ENCODE measurements around the gene ADAMTS14.

The ADAMTS14 gene

DNA sequence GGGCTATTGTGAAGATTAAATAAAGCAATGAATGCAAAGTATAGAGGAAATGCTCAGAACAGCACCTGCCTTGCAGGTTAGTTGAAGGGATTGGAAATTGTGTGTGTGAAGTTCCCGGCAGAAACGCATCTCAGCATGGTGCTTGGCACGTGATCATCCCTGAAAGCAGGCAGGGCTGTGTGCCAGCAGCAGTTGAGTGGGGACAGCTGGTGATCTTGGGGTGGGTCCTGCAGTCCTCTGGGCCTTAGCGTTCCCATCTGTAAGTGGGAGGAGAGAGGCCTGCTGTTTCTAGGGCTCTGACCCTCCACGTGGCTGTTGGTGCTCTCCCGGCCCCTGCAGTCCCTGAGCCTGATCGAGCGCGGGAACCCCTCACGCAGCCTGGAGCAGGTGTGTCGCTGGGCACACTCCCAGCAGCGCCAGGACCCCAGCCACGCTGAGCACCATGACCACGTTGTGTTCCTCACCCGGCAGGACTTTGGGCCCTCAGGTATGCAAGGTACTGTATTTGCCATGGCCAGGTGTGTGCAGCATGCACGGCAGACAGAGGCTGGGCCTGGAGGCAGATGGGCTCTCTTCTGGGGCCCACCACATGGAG, 57.6 kb downstream of the ADAMTS14 start:
- no peak for DNase-seq (ENCODE audit: low read depth)

DNA sequence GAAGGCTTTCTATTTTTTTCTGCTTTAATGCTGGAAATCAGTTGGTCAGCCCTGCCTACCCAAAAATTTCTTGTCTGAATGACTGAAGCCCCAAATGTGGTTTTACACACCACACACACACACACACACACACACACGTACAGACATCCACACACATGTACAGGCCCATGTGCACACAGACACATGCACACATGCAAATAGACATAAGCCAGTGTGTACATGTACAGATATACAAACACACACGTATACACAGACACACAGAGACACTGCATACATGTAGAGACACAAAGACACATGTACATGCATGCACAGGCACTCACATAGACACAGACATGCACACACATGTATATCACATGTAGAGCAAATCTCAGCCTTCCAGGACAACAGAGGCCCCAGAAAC, 58.6 kb downstream of the ADAMTS14 start:
- no peak for DNase-seq (ENCODE audit: low read depth)

GRCh38 chr10:70732569-70732968, 60.3 kb downstream of the ADAMTS14 start:
- DNase-seq (ENCODE audit: low read depth) = no peak

- DNase-seq (ENCODE audit: low read depth) = no peak
Observed at GRCh38 chr10:70733051-70733450, 60.7 kb downstream of the ADAMTS14 start.

GRCh38 chr10:70735161-70735560, 62.9 kb downstream of the ADAMTS14 start:
- no peak for DNase-seq (ENCODE audit: low read depth)

DNA sequence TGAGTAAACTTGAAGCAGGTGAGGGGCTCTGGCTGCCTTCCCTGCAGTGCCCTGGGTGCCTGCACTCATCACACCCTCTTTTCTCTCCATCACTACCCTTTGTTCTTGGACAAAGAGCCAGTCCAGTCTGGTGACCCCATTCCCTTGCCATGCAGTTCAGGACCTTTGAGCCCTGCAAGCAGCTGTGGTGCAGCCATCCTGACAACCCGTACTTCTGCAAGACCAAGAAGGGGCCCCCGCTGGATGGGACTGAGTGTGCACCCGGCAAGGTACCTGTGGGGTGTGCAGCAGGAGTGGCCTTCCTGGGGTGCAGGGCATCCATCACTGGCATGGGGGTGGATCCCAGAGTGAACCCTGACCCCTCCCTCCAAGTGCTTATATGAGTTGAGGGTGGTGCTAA, 64.2 kb downstream of the ADAMTS14 start:
- no peak for DNase-seq (ENCODE audit: low read depth)

- no peak for DNase-seq (ENCODE audit: low read depth)
Observed at GRCh38 chr10:70737250-70737649, 64.9 kb downstream of the ADAMTS14 start.

- no peak for DNase-seq (ENCODE audit: low read depth)
Observed at GRCh38 chr10:70738006-70738760, 65.9 kb downstream of the ADAMTS14 start.

GRCh38 chr10:70738761-70739121, 66.4 kb downstream of the ADAMTS14 start:
- DNase-seq (ENCODE audit: low read depth) = no peak

DNA sequence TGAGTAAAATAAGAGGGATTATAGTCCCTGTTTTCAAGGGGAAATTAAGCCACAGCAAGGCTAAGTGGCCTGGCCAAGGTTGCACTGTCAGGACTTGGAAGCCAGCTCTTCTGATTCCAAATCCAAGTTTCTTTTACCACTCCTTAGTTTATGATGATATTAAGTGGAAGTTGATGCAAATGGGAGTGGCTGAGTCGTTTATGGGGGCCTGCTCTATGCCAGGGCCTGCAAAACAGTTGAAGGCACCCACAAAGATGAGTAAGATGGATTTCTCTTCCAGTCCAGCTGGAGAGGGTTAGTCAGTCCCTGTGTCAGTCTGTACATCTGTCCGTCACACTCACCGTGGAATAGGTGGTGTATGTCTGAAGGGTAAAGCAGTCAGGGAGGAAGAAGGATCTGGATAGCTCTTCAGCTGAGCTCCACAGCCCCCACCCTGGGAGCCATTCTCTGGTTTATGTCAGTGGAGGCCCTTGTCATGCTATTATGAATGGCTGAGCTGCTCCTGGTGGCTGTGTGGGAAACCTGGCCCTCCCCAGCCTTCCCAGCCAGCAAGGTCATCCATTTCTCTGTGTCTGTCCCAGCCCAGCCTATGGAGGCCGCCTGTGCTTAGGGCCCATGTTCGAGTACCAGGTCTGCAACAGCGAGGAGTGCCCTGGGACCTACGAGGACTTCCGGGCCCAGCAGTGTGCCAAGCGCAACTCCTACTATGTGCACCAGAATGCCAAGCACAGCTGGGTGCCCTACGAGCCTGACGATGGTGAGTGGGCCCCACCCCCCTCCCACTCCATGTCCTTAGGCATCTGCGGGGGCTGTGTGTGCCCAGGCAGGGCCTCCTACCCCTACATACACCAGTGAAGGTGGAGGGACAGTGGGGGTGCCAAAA, 68.3 kb downstream of the ADAMTS14 start:
- no peak for DNase-seq (ENCODE audit: low read depth)

DNA sequence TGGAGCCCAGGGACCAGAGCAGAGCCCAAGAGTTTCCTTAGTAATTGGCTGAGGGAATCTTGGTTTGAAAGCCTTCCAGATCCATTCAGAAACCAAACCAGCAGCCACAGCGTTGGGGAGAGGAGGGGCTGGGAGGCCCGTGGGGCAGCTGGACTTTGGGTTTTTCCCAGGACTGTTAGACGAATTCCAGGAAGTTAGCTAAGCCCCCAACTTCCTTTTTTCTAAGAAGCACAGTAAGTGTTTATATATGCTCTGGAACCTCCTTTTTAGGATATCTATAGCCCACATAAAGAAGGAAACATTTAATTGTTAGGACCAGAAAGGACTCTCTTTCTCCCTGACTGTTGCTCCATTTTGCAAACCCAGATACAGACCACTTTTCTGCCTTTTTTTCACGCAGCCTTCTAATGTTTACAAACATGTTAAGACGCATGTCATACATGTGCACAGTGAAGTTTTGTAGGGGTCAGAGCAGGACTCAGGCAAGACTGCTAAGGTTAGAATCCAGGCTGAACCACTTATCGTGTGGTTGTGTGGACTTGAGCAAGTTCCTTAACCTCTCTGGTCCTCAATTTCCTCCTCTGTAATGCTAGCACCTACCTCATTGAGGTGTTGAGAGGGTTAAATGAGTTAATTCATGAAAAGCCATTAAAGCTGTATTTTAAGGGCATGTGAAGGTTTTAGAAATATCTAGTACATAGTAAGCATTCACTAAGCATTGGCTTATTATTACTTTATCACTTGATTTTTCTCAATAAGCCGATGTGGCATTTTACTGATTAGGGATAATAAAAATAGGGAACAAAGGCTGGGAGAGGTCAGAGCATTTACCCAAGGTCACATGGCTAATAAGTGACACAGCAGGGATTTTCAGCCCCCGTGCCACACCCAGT, 70.5 kb downstream of the ADAMTS14 start:
- DNase-seq (ENCODE audit: low read depth) = no peak

DNA sequence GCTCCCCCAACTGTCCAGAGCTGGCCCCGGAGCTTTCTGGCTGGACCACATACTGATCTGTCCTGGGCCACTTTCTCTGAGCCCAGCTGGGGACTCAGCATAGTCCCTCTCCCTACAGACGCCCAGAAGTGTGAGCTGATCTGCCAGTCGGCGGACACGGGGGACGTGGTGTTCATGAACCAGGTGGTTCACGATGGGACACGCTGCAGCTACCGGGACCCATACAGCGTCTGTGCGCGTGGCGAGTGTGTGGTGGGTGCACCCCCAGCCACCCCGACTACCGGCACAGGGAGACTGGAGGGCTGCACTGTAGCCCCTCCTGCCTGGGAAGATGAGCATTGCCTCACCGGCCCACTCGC, 71.1 kb downstream of the ADAMTS14 start:
- DNase-seq (ENCODE audit: low read depth) = no peak

GRCh38 chr10:70743879-70744278, 71.6 kb downstream of the ADAMTS14 start:
- no peak for DNase-seq (ENCODE audit: low read depth)

GRCh38 chr10:70744617-70745143, 72.4 kb downstream of the ADAMTS14 start:
- DNase-seq (ENCODE audit: low read depth) = no peak

GRCh38 chr10:70745555-70745954, 73.2 kb downstream of the ADAMTS14 start:
- no peak for DNase-seq (ENCODE audit: low read depth)

DNA sequence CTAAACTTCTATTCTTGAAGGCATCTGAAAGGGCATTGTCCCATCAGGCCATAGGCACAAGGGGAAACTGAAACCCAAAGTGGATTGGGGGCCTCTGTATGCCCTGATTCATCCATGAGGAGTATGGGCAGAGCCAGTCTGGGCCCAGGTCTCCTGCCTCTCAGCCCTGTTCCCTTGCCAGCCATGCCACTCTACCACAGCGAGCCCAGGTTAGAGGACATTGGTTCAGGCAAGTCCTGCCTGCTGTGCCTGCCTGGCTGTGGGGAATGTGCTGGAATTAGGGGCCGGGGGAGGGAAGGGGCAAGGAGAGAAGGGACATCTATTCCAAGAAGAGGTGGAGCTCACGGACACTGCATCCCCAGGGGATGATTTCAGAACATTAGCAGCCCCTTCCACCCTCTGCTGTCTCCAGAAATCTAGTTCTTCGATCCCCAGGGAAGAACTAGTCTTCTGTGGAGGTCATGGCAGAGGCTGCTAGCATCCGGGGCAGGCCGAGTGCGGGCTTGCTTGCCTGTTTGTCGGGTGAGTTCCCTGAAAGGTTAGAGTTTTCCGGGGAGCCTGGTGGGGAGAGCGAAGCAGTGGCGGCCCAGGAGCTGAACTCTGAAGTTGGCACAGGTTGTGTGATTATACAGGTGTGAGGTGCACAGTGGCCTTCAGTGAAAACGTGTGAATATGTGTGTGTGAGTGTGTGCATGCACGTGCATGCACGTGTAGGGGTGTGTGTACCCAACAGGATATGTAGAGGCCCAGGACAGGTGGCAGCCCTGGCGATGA, 75.1 kb downstream of the ADAMTS14 start:
- no peak for DNase-seq (ENCODE audit: low read depth)

- no peak for DNase-seq (ENCODE audit: low read depth)
Observed at GRCh38 chr10:70748305-70748704, 76.0 kb downstream of the ADAMTS14 start.

- DNase-seq (ENCODE audit: low read depth) = no peak
Observed at GRCh38 chr10:70748801-70749573, 76.7 kb downstream of the ADAMTS14 start.

DNA sequence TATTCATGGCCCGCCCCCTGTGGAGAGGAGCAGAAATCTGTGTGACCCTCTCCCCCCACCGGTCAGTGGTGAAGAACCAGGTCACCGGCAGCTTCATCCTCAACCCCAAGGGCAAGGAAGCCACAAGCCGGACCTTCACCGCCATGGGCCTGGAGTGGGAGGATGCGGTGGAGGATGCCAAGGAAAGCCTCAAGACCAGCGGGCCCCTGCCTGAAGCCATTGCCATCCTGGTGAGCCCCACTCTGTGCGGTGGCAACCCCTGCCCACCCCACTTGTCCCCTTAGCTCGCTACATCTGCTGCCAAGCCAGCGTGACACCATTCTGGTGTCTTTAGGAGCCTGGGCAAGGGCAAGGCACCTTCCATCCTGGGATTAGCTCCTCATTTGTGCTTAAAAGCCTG, 77.5 kb downstream of the ADAMTS14 start:
- no peak for DNase-seq (ENCODE audit: low read depth)

GRCh38 chr10:70750156-70750703, 77.9 kb downstream of the ADAMTS14 start:
- DNase-seq (ENCODE audit: low read depth) = no peak
